HepG2 (cell line): ENCODE data around the gene COG8. TPM values are rescaled to one million over a fixed set of nuclear protein-coding genes. Genes with fewer than 3 reads are reported as not detected.

Source experiments
- E2F2 ChIP-seq: sonication (generic); formaldehyde crosslinking; IDR thresholded peaks from 2 replicates; pipeline ENCODE4 v1.4.0; 2020; ENCODE audit warnings: missing genetic modification reagents, borderline replicate concordance
- EEA1 ChIP-seq: sonication (generic); formaldehyde crosslinking; IDR thresholded peaks from 2 replicates; pipeline ENCODE4 v1.5.1; 2020; ENCODE audit warnings: mild to moderate bottlenecking, missing genetic modification reagents, borderline replicate concordance
- MXD1 ChIP-seq: sonication (generic); formaldehyde crosslinking; IDR thresholded peaks from 2 replicates; pipeline ENCODE4 v1.4.0; 2020; ENCODE audit warnings: mild to moderate bottlenecking, missing genetic modification reagents
- NFYB ChIP-seq: sonication (generic); formaldehyde crosslinking; IDR thresholded peaks from 2 replicates; pipeline ENCODE4 v1.4.0; 2020; ENCODE audit warnings: missing genetic modification reagents
- NR3C1 ChIP-seq: sonication (generic); formaldehyde crosslinking; IDR thresholded peaks from 2 replicates; pipeline ENCODE4 v1.4.0; 2020; ENCODE audit warnings: missing genetic modification reagents
- SALL1 ChIP-seq: sonication (generic); formaldehyde crosslinking; IDR thresholded peaks from 2 replicates; pipeline ENCODE4 v1.8.0; 2022; ENCODE audit warnings: mild to moderate bottlenecking, missing genetic modification reagents
- ZBTB10 ChIP-seq: sonication (generic); formaldehyde crosslinking; IDR thresholded peaks from 2 replicates; pipeline ENCODE4 v1.4.0; 2020; ENCODE audit warnings: missing genetic modification reagents, borderline replicate concordance
- ZBTB7B ChIP-seq: sonication (generic); formaldehyde crosslinking; IDR thresholded peaks from 2 replicates; pipeline ENCODE4 v1.4.0; 2020; ENCODE audit warnings: missing genetic modification reagents
- ZNF101 ChIP-seq: sonication (generic); formaldehyde crosslinking; IDR thresholded peaks from 2 replicates; pipeline ENCODE4 v1.4.0; 2020; ENCODE audit warnings: mild to moderate bottlenecking, low read depth, missing genetic modification reagents, borderline replicate concordance
- ZNF3 ChIP-seq: IDR thresholded peaks from 2 replicates; pipeline ENCODE4 v1.7.0; 2017; ENCODE audit warnings: inconsistent platforms
- ZNF329 ChIP-seq: sonication (generic); formaldehyde crosslinking; IDR thresholded peaks from 2 replicates; pipeline ENCODE4 v1.9.0; 2021; ENCODE audit warnings: low read depth, mild to moderate bottlenecking, missing genetic modification reagents
- ZNF557 ChIP-seq: sonication (generic); formaldehyde crosslinking; IDR thresholded peaks from 2 replicates; pipeline ENCODE4 v1.4.0; 2020; ENCODE audit warnings: missing genetic modification reagents
- ZNF691 ChIP-seq: sonication (generic); formaldehyde crosslinking; IDR thresholded peaks from 2 replicates; pipeline ENCODE4 v1.4.0; 2020; ENCODE audit warnings: missing genetic modification reagents, low read depth, mild to moderate bottlenecking, borderline replicate concordance
- ZNF703 ChIP-seq: sonication (generic); formaldehyde crosslinking; IDR thresholded peaks from 2 replicates; pipeline ENCODE4 v1.5.1; 2020; ENCODE audit warnings: missing genetic modification reagents, mild to moderate bottlenecking, moderate library complexity, borderline replicate concordance
- polyA plus RNA-seq, 8 experiments: library from polyadenylated mRNA; depleted of rRNA in 3 of 8; stranded (reverse) in 7 of 8; unstranded in 1 of 8; fragments of >200 nt; fragmentation: Illumina TruSeq in 4 of 8; extraction: Trizol in 4 of 8; gene quantifications; 2 replicates each; pipeline versions ENCODE4 v1.2.1 to v1.2.3, GENCODE V29; 2011 to 2016; ENCODE audit warnings: low read depth in 4 of 8, missing spikeins in 1 of 8, mixed read lengths in 1 of 8; ENCODE audit not compliant: insufficient read depth in 1 of 8
- total RNA-seq, 5 experiments: library from RNA; depleted of rRNA; stranded (reverse); fragments of >200 nt; fragmentation: Illumina TruSeq; extraction: Trizol; gene quantifications; 2 replicates each; pipeline ENCODE4 v1.2.3, GENCODE V29; 2016; ENCODE audit warnings: low read depth in 1 of 5
- TF ChIP-seq, protein P1 (sequence below): sonication (generic); formaldehyde crosslinking; IDR thresholded peaks from 2 replicates; pipeline ENCODE4 v1.5.0; 2020; ENCODE audit warnings: mild to moderate bottlenecking, missing genetic modification reagents, moderate library complexity
- TF ChIP-seq, protein P2 (sequence below): sonication (generic); formaldehyde crosslinking; IDR thresholded peaks from 2 replicates; pipeline ENCODE4 v1.4.0; 2020; ENCODE audit warnings: missing genetic modification reagents, mild to moderate bottlenecking, borderline replicate concordance

Gene COG8
- total and polyA plus RNA-seq, 2 of the 13 experiments (the other 11 are each of a cell fraction or from before 2014, with no cell fraction given): 45.5 to 52.1 TPM

DNA sequence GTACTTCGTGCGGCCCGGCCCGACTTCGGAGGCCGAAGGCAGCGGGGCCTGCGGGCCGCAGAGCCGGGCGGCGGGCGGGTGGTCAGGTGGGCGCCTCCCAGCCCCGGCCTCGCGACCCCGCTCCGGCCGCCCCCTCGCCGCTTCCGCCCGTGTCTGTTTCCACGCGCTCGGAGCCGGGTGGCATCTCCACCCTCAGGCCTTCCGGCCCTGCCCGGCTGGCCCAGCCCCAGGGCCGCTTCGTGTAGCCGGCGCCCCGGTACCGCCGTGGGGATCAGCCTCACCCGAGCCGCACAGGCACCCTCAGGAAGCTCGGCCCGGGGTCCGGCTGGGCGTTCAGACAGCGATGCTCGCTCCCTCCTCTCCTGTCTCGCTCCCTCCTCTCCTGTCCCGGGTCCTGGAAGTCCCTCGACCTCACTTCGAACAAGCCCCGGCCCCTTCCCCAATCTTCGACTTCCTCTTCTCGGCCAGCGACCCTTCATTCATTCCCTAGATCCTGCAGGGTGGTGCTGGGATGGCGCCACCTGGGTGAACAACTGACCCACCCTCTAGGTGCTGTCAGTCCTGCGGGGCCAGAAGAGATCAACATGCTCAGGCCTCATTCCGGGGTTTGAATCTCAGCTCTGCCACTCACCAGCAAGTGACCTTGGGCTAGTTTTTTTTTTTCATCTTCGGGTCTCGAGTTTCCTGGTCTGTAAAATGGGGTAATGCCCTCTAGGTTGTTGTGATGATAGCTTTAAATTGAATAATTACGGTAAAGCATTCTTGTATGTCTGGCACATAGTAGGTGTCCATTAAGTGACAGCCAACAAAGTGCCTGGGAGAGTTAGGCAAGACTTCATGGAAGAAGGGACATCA lies 27.6 kb downstream of the COG8 start (continued):
- TF ChIP-seq ZNF329 (CRISPR knock-in tag): no peak
- no peak for TF ChIP-seq NR3C1 (CRISPR knock-in tag)
- TF ChIP-seq ZNF3 (CRISPR knock-in tag): no peak
- TF ChIP-seq SALL1 (CRISPR knock-in tag): peak; percentile 12
- no peak for TF ChIP-seq NFYB (CRISPR knock-in tag)
- TF ChIP-seq E2F2 (CRISPR knock-in tag): no peak
- no peak for TF ChIP-seq ZNF703 (CRISPR knock-in tag)
- no peak for TF ChIP-seq ZNF557 (CRISPR knock-in tag)
- peak; percentile 74 for TF ChIP-seq ZBTB7B (CRISPR knock-in tag)
- TF ChIP-seq, protein P1, sequence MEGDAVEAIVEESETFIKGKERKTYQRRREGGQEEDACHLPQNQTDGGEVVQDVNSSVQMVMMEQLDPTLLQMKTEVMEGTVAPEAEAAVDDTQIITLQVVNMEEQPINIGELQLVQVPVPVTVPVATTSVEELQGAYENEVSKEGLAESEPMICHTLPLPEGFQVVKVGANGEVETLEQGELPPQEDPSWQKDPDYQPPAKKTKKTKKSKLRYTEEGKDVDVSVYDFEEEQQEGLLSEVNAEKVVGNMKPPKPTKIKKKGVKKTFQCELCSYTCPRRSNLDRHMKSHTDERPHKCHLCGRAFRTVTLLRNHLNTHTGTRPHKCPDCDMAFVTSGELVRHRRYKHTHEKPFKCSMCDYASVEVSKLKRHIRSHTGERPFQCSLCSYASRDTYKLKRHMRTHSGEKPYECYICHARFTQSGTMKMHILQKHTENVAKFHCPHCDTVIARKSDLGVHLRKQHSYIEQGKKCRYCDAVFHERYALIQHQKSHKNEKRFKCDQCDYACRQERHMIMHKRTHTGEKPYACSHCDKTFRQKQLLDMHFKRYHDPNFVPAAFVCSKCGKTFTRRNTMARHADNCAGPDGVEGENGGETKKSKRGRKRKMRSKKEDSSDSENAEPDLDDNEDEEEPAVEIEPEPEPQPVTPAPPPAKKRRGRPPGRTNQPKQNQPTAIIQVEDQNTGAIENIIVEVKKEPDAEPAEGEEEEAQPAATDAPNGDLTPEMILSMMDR (CRISPR knock-in tag): peak; percentile 72
- TF ChIP-seq ZBTB10 (CRISPR knock-in tag): peak; percentile 72
- TF ChIP-seq, protein P2, sequence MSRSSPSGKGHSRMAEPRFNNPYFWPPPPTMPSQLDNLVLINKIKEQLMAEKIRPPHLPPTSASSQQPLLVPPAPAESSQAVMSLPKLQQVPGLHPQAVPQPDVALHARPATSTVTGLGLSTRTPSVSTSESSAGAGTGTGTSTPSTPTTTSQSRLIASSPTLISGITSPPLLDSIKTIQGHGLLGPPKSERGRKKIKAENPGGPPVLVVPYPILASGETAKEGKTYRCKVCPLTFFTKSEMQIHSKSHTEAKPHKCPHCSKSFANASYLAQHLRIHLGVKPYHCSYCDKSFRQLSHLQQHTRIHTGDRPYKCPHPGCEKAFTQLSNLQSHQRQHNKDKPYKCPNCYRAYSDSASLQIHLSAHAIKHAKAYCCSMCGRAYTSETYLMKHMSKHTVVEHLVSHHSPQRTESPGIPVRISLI (CRISPR knock-in tag): peak; percentile 92
- TF ChIP-seq ZNF691 (CRISPR knock-in tag): peak; percentile 49; the same call in 1 of the 2 replicates
- no peak for TF ChIP-seq ZNF101
- TF ChIP-seq EEA1 (CRISPR knock-in tag): peak; percentile 63; the same call in 1 of the 2 replicates
- TF ChIP-seq MXD1 (CRISPR knock-in tag): peak; percentile 85; the same call in 1 of the 2 replicates
